SIG-M5 treated with dmso at 0.1 percent for 504 hours (cell line): ENCODE results near the gene CACNA1S.

ENCODE experiments used
- DNase-seq: peaks from one replicate; lab custom pipeline; 2025; ENCODE audit not compliant: unreplicated experiment; lab: John Stamatoyannopoulos, UW

Gene CACNA1S

DNA sequence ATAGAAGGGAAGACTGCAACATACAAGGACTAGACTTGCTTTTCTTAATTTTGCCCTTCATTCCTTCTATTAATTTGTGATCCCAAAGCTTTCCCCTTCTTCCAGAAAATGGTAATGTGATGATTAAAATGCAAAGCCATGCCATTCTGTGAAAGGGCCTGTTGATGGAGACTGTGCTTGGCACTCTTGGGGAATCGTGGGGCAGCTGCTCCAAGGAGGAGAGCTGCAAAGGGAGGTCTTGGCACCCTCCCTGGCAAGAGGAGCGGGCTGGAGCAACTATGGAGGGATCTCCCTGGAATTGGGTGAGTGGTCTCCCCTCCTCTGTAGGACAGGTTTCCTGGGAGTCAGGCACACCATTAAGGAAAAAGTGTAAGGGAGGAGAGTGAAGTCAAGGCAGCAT is 16.6 kb downstream of the CACNA1S start:
- DNase-seq: no peak

- no peak for DNase-seq
Observed at GRCh38 chr1:201094832-201095231, 17.4 kb downstream of the CACNA1S start.

GRCh38 chr1:201093962-201094361 is 18.3 kb downstream of the CACNA1S start:
- no peak for DNase-seq

GRCh38 chr1:201093561-201093960 is 18.7 kb downstream of the CACNA1S start:
- DNase-seq: no peak

GRCh38 chr1:201092738-201093137 is 19.5 kb downstream of the CACNA1S start:
- DNase-seq: no peak

DNA sequence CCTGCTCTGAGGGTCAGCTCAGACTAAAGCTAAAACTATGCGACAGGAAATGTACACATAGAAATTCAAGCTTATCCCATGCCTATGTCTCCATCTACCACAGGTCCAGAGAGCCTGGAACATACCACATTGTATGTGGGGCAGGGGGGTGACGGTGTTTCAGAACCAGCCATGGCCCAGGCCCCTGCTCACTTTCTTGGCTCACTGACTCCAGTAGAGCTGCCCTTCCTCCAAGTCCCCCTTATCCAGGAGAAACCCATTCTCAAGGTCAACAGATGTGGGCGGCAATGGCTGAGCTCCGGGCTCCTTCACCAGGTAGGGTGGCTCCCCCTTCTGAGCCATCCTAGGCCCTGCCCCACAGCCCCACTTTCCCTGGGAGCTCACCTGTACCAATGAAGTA is 21.0 kb downstream of the CACNA1S start:
- no peak for DNase-seq

DNA sequence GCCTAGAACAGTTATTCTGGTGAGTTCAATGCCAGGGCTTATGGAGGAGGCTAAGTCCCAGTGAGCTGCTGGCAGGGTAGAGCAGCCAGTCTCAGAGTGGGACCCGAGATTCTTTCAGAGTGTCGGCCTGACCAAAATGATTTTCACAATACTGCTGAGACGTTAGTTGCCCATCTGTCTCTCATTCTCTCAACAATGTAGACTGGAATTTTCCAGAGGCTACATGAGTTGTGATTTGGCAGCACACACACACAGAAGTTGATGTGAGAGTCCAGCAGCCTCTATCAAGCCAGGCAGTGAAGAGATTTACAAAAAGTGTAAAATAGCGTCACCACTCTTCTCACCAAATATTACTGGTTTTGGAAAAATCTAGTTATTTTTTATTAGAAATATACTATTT is 21.7 kb downstream of the CACNA1S start:
- DNase-seq: no peak

DNA sequence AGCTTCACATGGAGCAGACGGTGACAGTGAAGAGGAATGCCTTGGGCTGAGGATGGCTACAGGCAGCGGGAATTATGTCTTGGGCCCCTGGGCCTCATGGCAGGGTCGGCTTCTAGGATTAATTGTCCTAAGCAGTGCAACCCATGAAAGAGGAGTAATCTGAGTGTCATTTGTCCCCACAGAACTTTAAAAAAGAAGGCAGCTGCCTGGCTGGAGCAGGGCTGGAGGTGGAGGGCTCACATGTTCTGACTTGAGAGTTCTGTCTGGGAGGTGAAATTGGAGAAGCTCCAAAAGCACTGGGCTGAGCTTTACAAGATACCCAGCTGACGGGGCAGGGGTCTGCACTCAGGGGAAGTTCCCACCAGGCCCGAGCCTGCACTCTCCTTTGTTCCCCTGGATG is 22.6 kb downstream of the CACNA1S start:
- DNase-seq: no peak

DNA sequence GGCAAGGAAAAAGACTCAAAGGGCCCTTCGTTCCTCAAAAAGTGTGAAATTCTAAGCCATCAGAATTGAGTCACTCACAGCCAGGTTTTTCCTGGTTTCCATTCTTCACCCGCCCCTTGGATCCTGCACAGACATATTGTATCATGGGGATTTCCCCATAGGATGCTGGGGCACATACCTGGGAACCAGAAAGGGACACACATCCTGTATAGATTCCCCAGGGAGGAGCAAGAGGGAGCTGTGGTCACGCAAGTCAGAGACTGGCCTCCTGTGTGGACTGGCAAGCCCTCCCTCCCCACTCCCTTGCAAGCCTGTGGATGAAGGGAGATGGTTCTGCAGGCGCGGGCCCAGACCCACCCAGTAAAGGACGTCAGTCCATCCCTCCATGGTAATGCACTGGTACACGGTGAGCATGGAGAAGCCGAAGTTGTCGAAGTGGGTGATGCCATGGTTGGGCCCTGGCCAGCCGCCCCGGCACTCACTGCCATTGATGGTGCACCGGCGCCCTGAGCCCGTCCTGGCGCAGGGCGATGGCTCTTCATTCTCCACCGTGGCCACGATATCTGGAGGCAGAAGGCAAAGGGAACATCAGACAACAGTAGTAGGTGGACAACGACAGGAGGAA is 23.2 kb downstream of the CACNA1S start:
- DNase-seq: no peak

- no peak for DNase-seq
Observed at GRCh38 chr1:201088395-201088794, 23.8 kb downstream of the CACNA1S start.

DNA sequence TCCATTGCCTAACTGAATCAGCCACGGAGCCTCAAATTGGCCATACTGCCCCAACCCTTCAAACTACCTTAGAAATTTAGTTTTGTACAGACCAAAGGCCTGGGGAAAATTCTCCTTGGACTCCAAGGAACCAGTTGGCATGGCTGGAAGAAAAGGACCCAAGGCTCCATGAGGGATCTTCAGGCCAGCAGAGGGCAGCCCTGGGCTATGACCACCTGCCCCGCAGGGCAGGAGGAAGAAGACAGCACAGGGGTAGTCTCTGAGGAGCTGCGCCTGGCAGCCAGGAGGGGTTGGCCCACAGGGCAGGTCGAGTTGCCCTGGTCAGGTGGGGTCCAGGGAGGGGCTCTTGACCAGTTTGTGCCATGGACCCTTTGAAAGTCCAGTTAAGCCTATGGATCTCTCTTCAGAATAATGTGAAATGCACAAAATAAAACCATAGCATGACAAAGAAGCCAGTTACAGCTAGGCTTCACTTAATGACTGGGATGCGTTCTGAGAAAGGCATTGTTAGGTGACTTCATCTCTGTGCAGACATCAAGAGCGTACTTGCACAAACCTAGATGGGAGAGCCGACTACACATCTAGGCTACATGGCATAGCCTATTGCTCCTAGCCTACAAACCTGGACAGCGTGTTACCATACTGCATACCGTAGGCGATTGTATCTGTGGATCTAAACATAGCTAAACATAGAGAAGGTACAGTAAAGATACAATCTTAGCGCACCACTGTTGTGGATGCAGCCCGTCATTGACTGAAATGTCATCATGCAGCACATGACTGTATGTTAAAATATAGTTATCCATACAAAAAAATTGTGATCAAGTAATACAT is 26.1 kb downstream of the CACNA1S start:
- peak; percentile 66 for DNase-seq

- DNase-seq: no peak
Observed at GRCh38 chr1:201084295-201084694, 27.9 kb downstream of the CACNA1S start.

DNA sequence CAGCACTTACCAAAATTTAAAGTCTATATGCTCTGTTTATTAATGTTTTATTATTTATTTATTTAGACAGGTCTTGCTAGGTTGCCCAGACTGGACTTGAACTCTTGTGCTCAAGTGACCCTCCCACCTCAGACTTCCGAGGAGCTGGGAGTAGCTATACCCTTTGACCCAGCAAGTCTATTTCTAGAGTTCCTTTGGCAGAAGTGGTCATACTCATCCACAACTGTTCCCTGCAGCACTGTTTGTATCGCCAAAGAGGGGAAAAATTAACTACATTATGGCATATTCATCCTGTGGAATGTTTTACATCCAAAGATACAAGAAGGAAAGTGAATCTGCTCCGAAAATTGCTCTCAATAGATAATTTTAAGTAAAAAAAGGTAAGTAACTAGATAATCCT is 28.5 kb downstream of the CACNA1S start:
- no peak for DNase-seq

DNA sequence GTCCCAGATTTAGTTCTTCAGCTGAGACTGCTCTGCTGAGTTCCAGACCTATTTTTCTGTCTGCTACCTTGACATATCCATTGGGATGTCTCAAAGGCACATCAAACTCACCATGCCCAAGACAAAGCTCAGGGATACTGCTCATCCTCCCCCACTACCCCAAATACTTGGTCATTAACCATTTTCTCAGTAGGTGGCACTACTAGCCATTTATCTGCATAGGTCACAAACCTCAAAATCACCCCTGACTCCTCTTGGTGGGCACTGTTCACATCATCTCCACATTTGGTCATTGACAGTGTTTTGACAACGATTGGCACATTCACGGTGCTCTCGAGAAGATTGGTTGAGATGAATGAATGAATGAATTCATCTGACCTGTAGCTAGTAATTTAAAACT is 32.1 kb downstream of the CACNA1S start:
- no peak for DNase-seq

DNA sequence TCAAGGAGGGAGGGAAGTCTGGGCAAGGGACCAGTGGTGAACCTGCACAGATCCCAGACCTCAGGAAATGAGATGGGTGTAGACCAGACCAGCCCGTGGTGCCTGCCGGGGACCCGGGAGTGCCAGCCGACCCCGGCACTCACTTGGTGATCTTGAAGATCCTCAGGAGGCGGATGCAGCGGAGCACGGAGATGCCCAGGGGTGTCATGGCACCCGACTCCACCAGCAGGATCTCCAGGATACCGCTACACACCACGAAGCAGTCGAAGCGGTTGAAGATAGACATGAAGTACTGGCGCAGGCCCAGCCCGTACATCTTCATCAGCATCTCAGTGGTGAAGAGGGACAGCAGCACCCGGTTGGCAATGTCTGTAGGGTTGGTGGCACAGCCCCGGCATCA is 34.5 kb downstream of the CACNA1S start:
- no peak for DNase-seq

- no peak for DNase-seq
Observed at GRCh38 chr1:201077116-201077515, 35.1 kb downstream of the CACNA1S start.

- DNase-seq: no peak
Observed at GRCh38 chr1:201076092-201076491, 36.1 kb downstream of the CACNA1S start.

DNA sequence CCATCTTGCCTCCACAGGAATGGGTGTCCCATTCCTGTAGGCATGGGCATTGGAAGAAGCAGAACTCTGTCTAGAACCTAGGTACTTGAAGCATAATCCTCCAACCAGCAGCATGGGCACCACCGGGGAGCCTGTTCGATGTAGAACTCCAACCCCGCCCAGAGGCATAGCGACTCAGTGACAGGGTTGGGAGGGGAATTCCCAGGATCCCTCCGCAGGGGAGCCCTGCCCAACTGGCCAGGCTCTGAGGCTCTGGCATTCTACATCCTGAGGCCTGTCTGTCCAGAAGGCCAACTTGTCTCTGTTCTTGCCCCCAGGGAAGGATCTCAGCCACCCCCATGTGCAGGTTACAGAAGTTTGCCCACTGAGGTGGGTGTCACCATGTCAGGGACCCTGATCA is 38.2 kb downstream of the CACNA1S start:
- no peak for DNase-seq

GRCh38 chr1:201072922-201073321 is 39.3 kb downstream of the CACNA1S start:
- DNase-seq: no peak

GRCh38 chr1:201072149-201072548 is 40.1 kb downstream of the CACNA1S start:
- DNase-seq: no peak

DNA sequence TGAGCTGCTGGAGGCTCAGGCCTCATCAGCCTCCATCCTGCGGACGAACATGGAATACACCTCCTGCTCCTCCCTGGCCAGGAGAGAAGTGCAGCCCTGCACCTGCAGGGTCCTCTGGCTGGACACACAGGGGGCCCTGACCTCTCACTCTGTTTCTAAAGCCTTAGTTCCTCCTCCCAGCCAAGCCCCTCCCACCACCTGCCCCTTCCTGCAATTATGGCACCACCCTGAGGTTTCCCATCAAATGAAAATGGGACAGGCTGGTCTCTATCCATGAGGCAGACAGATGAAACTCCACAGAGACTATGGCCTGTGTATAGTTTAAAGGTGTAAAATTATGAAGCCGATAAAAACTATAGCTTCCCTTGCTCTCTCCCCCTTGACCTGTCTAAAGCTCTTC is 42.6 kb downstream of the CACNA1S start:
- DNase-seq: no peak

DNA sequence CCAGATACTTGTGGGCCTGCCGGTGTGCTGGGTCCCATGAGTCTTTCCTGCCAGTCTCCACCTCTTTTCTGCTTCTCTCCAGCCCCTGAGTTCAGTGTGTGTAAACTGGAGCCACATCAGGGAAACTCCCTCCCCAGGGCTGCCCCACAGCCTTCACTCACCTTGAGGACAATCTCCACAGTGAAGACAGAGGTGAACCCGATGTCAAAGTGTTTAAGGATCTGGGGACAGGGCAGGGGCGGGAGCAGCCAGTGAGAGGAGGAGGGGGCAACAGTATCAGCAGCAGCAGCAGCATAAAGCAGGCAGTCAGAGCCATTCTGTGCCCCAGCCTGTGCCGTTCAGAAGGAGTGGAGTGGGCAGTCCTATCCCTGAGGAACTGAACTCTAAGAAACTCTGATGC is 43.2 kb downstream of the CACNA1S start:
- DNase-seq: no peak

- DNase-seq: no peak
Observed at GRCh38 chr1:201066986-201067385, 45.2 kb downstream of the CACNA1S start.
